HuH-7 (cell line): ENCODE measurements around the gene HDAC10.
"Not testable (repeated sequence)": the region's sequence is repeated elsewhere in the genome, so short reads cannot be mapped to it uniquely, and the experiment has no call there.

Source experiments
- DNase-seq: peaks from one replicate; pipeline ENCODE4 v3.0.0; 2011; ENCODE audit warnings: low spot score

Gene HDAC10

DNA sequence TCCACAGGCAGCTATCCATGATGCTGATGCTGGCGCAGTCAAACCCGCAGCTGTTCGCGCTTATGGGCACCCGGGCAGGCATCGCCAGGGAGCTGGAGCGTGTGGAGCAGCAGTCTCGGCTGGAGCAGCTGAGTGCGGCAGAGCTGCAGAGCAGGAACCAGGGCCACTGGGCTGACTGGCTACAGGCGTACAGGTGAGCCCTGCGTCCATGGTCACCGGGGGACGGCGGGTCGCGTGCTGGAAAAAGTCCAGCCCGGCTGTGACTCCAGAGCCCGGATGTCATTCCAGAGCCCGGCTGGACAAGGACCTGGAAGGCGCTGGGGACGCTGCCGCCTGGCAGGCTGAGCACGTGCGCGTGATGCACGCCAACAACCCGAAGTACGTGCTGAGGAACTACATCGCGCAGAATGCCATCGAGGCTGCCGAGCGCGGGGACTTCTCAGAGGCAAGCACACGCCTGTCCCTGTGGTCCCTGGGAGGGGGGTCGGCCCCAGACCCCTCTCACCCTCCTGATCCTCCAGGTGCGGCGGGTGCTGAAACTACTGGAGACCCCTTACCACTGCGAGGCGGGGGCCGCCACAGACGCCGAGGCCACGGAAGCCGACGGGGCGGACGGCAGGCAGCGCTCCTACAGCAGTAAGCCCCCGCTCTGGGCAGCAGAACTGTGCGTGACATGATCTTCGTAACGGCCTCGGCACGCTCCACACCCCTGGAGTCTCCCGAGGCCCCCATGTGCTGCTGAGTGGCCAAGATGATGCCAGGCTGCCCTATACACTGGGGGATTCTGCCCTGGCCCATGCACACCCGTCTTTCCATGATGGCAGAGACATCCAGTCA lies 34.2 kb downstream of the HDAC10 start:
- no peak for DNase-seq

- DNase-seq, result no peak
These were observed 34.9 kb downstream of the HDAC10 start for GRCh38 chr22:50216055-50216683.

DNA sequence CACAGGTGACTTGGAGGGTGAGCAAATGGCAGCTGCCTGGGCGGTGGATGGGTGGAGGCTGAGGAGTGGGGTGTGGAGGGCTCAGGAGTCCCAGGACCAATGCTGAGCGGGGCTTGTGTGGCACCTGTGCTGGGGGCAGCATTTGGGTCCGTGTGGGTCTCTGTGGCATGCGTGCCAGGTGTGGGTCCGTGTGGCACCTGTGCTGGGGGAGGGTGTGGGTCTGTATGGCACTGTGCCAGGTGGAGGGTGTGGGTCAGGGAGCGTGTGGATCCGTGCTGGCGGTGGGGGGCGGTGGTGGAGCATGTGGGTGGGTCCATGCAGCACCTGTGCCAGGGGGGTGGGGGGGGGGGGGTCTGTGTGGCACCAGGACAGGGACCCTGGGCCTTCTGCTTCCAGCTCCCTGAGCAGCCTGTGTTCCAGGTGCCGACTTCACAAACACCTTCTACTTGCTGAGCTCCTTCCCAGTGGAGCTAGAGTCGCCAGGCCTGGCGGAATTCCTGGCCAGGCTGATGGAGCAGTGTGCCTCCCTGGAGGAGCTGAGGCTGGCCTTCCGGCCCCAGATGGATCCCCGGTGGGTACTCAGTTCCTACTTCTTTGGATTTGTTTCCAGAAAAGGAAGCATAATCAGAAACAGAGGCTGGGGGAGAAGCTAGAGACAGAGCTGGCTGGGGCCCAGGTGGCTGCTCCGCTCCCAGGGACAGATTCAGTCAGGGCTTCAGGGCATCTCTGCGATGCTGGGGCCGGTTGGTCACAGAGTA lies 35.6 kb downstream of the HDAC10 start:
- no peak for DNase-seq

GRCh38 chr22:50213263-50213662 lies 37.8 kb downstream of the HDAC10 start:
- DNase-seq, result no peak

DNA sequence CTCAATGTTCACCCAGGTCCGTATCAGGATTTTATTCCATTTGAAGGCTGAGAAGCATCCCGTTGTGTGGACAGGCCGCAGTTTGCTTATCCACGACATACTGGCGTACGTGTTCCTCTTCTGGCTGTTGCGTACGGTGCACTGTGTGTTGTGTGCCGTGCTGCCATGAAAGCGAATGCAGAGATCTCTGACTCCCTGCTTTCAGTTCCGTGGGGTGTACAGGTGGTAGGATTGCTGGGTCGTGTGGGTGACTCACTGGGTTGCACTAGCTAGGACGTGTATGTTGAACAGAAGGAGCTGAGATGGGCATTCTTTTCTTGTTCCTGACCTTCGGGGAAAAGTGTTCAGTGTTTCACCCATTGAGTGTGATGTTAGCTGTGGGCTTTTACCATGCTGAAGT lies 39.9 kb downstream of the HDAC10 start:
- no peak for DNase-seq

DNA sequence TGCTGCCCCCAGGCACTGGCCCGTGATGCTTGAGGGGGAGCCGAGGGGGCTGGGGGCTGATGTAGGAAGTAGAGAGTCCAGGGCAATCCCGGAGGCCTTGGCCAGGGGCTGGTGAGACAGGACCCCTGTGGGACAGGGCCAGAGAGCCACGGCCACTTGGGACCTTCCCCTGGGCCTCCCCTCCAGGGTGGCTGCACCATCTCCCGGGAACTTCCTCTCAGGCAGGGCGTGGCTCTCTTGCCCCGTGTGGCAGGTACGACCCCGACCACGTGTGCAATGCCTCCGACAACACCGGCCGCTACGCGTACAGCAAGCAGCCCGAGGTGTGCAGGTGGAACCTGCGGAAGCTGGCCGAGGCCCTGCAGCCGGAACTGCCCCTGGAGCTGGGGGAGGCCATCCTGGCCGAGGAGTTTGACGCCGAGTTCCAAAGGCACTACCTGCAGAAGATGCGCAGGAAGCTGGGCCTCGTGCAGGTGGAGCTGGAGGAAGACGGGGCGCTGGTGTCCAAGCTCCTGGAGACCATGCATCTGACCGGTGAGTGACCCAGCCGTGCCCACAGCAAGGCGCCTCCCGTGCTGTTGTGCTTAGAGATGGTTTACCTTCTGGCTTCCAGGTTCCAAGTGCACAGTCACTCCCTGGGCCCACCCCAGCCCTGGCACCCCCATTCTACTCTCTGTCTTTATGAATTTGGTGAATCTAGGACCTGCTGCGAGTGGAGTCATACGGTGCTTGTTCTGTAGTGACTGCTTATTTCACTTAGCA lies 40.5 kb downstream of the HDAC10 start:
- no peak for DNase-seq

GRCh38 chr22:50209893-50210292 lies 41.2 kb downstream of the HDAC10 start:
- DNase-seq, result peak; percentile 95

DNA sequence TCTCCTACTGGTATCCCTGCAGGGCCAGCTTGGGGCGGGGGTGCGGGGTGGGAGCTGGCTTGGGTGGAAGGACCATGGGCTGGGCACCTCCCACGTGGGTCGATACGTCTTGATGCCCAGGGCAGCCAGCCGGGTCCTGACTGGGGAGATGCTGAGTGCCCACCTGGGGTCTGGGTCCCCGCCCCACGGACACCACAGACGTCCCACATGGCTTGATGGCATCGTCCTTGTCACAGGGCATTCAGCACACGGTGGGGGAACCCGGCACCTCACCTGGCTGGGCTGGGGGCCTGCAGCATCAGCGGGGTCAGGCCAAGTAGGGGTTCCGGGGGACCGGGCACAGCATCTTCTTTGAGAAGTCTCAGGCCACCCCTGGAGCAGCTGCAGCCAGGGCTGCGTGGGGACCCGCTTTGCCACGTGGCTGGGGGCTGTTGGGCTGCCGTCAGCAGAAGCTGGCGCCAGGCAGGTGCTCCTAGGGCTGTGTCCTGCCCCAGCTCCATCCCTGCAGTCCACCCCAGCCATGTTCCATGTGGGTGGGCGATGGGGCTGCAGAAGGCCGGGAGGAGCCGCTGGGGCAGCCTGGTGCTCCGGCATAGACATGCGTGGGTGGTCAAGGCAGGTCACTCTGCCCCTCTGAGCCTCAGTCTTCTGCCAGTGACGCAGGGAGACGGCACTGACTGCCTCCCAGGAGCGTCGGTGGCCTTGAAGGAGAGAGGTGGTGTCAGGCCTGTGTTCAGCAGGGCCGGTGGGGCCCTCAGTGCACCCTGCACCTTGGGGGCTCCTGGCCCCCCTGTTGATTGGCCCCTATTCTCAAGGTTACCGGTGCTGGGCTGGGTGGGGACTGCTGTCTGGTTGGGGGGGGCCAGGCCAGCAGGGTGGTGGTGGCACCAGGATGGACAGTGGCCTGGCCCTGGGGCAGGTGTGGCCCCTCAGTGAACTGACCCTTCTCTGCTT lies 41.8 kb downstream of the HDAC10 start:
- DNase-seq, result no peak

DNA sequence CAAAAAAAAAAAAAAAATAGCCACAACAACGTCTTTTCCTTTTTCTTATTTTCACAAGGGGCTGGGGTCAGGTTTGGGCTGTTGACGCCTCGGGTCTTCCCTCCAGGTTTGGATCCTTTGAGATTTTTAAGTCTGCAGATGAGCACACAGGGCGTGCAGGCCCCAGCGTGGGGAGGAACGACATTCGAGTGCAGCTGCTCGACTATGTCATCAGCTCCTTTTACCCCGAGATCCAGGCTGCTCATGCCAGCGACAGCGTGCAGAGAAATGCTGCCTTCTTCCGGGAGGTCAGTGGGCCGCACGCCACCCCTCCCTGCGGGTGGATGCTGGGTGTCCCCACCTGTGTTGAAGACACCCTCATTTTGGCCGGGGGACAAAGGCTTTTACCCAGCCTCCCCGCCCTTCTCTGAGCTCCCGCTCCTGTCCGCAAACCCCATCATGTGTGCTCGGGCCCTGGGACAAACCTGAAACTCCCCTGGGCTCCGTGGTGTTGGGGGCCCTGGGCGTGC lies 42.6 kb downstream of the HDAC10 start:
- DNase-seq, result no peak

GRCh38 chr22:50207383-50208140 lies 43.5 kb downstream of the HDAC10 start:
- DNase-seq, result no peak

DNA sequence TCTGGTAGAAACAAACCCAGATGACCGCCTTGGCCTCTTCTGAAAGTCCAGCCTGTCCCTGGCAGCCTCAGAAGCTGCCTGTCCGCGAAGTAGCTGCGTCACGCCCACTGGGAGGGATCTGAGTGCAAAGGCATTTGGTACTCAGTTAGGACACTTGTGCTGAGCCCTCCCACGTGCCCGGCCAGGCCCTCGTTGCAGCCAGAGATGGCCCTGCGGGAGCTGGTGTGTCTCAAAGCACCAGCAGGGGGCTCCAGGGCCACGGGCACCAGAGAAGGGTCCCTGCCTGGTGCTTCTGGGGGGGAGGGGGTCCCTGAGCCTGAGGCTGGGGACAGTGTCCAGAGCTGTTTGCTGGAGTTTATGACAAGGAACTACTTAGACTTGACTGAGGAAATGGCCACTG lies 44.5 kb downstream of the HDAC10 start:
- peak; percentile 90 for DNase-seq

- no peak for DNase-seq
These were observed 45.1 kb downstream of the HDAC10 start for GRCh38 chr22:50205781-50206569.

DNA sequence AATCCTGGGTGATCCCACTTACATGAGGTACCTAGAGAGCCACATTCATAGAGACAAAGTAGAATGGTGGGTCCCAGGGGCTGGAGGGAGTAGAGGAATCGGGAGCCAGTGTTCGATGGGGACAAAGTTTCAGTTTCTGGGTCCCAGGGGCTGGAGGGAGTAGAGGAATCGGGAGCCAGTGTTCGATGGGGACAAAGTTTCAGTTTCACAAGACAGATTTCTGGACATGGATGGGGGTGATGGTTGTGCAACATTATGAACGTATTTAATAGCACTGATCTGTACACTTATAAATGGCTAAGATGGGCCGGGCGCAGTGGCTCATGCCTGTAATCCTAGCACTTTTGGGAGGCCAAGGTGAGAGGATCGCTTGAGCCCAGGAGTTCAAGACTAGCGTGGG lies 46.1 kb downstream of the HDAC10 start:
- not testable (repeated sequence) for DNase-seq

GRCh38 chr22:50204571-50204970 lies 46.5 kb downstream of the HDAC10 start:
- no peak for DNase-seq

- DNase-seq, result no peak
These were observed 47.8 kb downstream of the HDAC10 start for GRCh38 chr22:50203288-50203687.

GRCh38 chr22:50202130-50202666 lies 48.9 kb downstream of the HDAC10 start:
- DNase-seq, result peak; percentile 74

- DNase-seq, result peak; percentile 70
These were observed 49.6 kb downstream of the HDAC10 start for GRCh38 chr22:50201191-50202129.
